Breast epithelium (tissue), 3 donors: Measurements from ENCODE around the gene SMARCA4.

Experiments used
- CTCF ChIP-seq, 3 donors: fragments of 450-650 bp; IDR thresholded peaks; one replicate each; pipeline ENCODE4 v1.5.1; 2016 to 2017; ENCODE audit warnings: antibody characterized with exemption in 3 of 3, mild to moderate bottlenecking in 3 of 3, moderate library complexity in 3 of 3
- POLR2A ChIP-seq: fragments of 450-650 bp; IDR thresholded peaks from one replicate; pipeline ENCODE4 v1.6.1; 2016; ENCODE audit warnings: antibody characterized with exemption, mild to moderate bottlenecking, moderate library complexity
- POLR2AphosphoS5 ChIP-seq, 3 donors: sonication (generic); formaldehyde crosslinking; IDR thresholded peaks; one replicate each; pipeline ENCODE4 v1.6.1; 2017; ENCODE audit warnings: antibody characterized with exemption in 3 of 3

GRCh38 chr19:11025445-11025844, 64.6 kb downstream of the SMARCA4 start:
- TF ChIP-seq CTCF (IDR thresholded peaks at IDR 0.05) (no peak), POLR2A (no peak), POLR2AphosphoS5 (IDR thresholded peaks at IDR 0.05) (no peak)
